Mesenteric fat pad (tissue), 1 donor: ENCODE data around the gene SLIT3. TPM values are rescaled to one million over a fixed set of nuclear protein-coding genes. Genes with fewer than 3 reads are reported as not detected.

ENCODE experiments used
- DNase-seq: peaks from one replicate; pipeline ENCODE4 v3.0.0-alpha.2; 2020; ENCODE audit warnings: low spot score
- total RNA-seq: library from RNA; stranded (reverse); fragmentation: NEBNext Ultra II Directional; extraction: Animal tissue kit (Norgen Biotek cat#: 25700); gene quantifications from one replicate; pipeline ENCODE4 v1.2.1, GENCODE V29; 2021
- donor health status: DM: yes; HTN: yes; CAD: no.

SLIT3 gene
- total RNA-seq, 1 donor from 2014 or later, result 83.6 TPM

- DNase-seq, result no peak
These were observed 423.6 kb downstream of the SLIT3 start for GRCh38 chr5:168877132-168877892.

GRCh38 chr5:168876419-168876818, 424.5 kb downstream of the SLIT3 start:
- no peak for DNase-seq

- no peak for DNase-seq
These were observed 425.1 kb downstream of the SLIT3 start for GRCh38 chr5:168875832-168876231.

- DNase-seq, result no peak
These were observed 426.1 kb downstream of the SLIT3 start for GRCh38 chr5:168874713-168875380.

GRCh38 chr5:168872246-168872645, 428.7 kb downstream of the SLIT3 start:
- no peak for DNase-seq

- no peak for DNase-seq
These were observed 430.0 kb downstream of the SLIT3 start for GRCh38 chr5:168870910-168871309.

- no peak for DNase-seq
These were observed 431.2 kb downstream of the SLIT3 start for GRCh38 chr5:168869615-168870227.

- DNase-seq, result no peak
These were observed 433.7 kb downstream of the SLIT3 start for GRCh38 chr5:168867241-168867640.

GRCh38 chr5:168865968-168866367, 435.0 kb downstream of the SLIT3 start:
- DNase-seq, result no peak

- no peak for DNase-seq
These were observed 437.9 kb downstream of the SLIT3 start for GRCh38 chr5:168863021-168863420.

GRCh38 chr5:168860503-168860902, 440.4 kb downstream of the SLIT3 start:
- DNase-seq, result no peak

GRCh38 chr5:168860081-168860480, 440.9 kb downstream of the SLIT3 start:
- no peak for DNase-seq

- DNase-seq, result no peak
These were observed 441.5 kb downstream of the SLIT3 start for GRCh38 chr5:168859471-168859870.

GRCh38 chr5:168858994-168859393, 441.9 kb downstream of the SLIT3 start:
- no peak for DNase-seq

GRCh38 chr5:168858371-168858770, 442.6 kb downstream of the SLIT3 start:
- no peak for DNase-seq

GRCh38 chr5:168853972-168854371, 447.0 kb downstream of the SLIT3 start:
- DNase-seq, result no peak

GRCh38 chr5:168852329-168852728, 448.6 kb downstream of the SLIT3 start:
- no peak for DNase-seq

- DNase-seq, result no peak
These were observed 449.0 kb downstream of the SLIT3 start for GRCh38 chr5:168851902-168852321.

GRCh38 chr5:168850683-168851082, 450.3 kb downstream of the SLIT3 start:
- DNase-seq, result no peak

- DNase-seq, result no peak
These were observed 452.4 kb downstream of the SLIT3 start for GRCh38 chr5:168848569-168848968.

GRCh38 chr5:168847511-168848073, 453.3 kb downstream of the SLIT3 start:
- DNase-seq, result no peak

GRCh38 chr5:168844922-168845296, 456.0 kb downstream of the SLIT3 start:
- DNase-seq, result no peak
